HCT116 (cell line): ENCODE results near the gene THOC6. TPM values are rescaled to one million over a fixed set of nuclear protein-coding genes. Genes with fewer than 3 reads are reported as not detected.

ENCODE experiments used
- ATAC-seq: fragments of 200-7000 bp; cut with Tn5 transposase; 2 replicates; pipeline ENCODE4 v1.9.1; 2020; ENCODE audit warnings: mild to moderate bottlenecking, moderate library complexity
- BruUV-seq: library from RNA; stranded (reverse); fragments of 400-500 nt; replicated peaks from 2 replicates; lab custom pipeline; 2021; lab: Mats Ljungman, UMichigan
- CTCF ChIA-PET: fragments of 300-600 bp; sonication (Branson Sonifier 250); formaldehyde crosslinking; loops from one replicate; lab custom pipeline; 2021; ENCODE audit warnings: antibody characterized with exemption; lab: Charles Lee
- POLR2A ChIA-PET: fragments of 300-600, 350-600 bp; sonication (Branson Sonifier 250); formaldehyde crosslinking; loops from one replicate; lab custom pipeline; 2021; ENCODE audit warnings: antibody characterized with exemption; lab: Charles Lee
- RAD21 ChIA-PET, 2 experiments: fragments of 300-600 bp; sonication (Branson Sonifier 250); formaldehyde crosslinking; loops; one replicate each; lab custom pipeline; 2023; ENCODE audit warnings: low total read pairs in 2 of 2; ENCODE audit not compliant: uncharacterized antibody in 2 of 2, unreplicated experiment in 2 of 2, low non-redundant PET in 1 of 2; lab: Charles Lee
- DNase-seq: peaks from one replicate; pipeline ENCODE4 v3.0.0-alpha.2; 2010; ENCODE audit warnings: low read depth, low spot score
- H2AFZ ChIP-seq: fragments of 200-600 bp; shearing (Covaris generic), sonication (generic); 2 replicates; pipeline ENCODE4 v1.6.1; 2017; ENCODE audit warnings: low read depth, mixed run types, mixed read lengths, antibody characterized with exemption, low read length; ENCODE audit not compliant: poor library complexity, severe bottlenecking
- H3K27ac ChIP-seq: 2 replicates; pipeline ENCODE4 v1.5.1; 2012; ENCODE audit warnings: low read depth, low read length
- H3K27me3 ChIP-seq: fragments of 200-600 bp; sonication (generic); 2 replicates; pipeline ENCODE4 v1.6.1; 2016; ENCODE audit warnings: mixed run types, low read length, mixed read lengths; ENCODE audit not compliant: insufficient read depth
- H3K36me3 ChIP-seq, 2 experiments: fragments of 200-500 bp in 1 of 2; fragments of 200-600 bp in 1 of 2; sonication (Bioruptor generic) in 1 of 2; sonication (generic) in 1 of 2; 2 replicates each; pipeline versions ENCODE4 v1.5.1 to v1.6.1; 2014 to 2016; ENCODE audit warnings: low read length in 2 of 2, inconsistent platforms in 1 of 2, mixed read lengths in 1 of 2, mixed run types in 1 of 2; ENCODE audit not compliant: insufficient read depth in 2 of 2, control insufficient read depth in 1 of 2
- H3K4me1 ChIP-seq, 2 experiments: fragments of 200-600 bp in 1 of 2; sonication (generic) in 1 of 2; 2 replicates each; pipeline versions ENCODE4 v1.5.1 to v1.6.1; 2012 to 2017; ENCODE audit warnings: low read length in 2 of 2, inconsistent platforms in 1 of 2, mild to moderate bottlenecking in 1 of 2, mixed read lengths in 1 of 2, mixed run types in 1 of 2, moderate library complexity in 1 of 2; ENCODE audit not compliant: insufficient read depth in 2 of 2, control insufficient read depth in 1 of 2
- H3K4me2 ChIP-seq: fragments of 200-600 bp; sonication (generic); 2 replicates; pipeline ENCODE4 v1.6.1; 2017; ENCODE audit warnings: mixed run types, low read length, mixed read lengths
- H3K4me3 ChIP-seq, 2 experiments: fragments of 200-600 bp in 1 of 2; sonication (generic) in 1 of 2; replicated peaks in 1 of 2; 2 replicates each; pipeline ENCODE4 v1.5.1; 2011 to 2016; ENCODE audit warnings: low read length in 2 of 2, control low read depth in 1 of 2, low read depth in 1 of 2, mild to moderate bottlenecking in 1 of 2, mixed read lengths in 1 of 2, mixed run types in 1 of 2
- H3K79me2 ChIP-seq: fragments of 200-600 bp; sonication (generic); 2 replicates; pipeline ENCODE4 v1.6.1; 2017; ENCODE audit warnings: mild to moderate bottlenecking, mixed run types, low read length, moderate library complexity, mixed read lengths; ENCODE audit not compliant: insufficient read depth
- H3K9ac ChIP-seq: fragments of 200-600 bp; sonication (generic); 2 replicates; pipeline ENCODE4 v1.6.1; 2016; ENCODE audit warnings: low read length, mixed read lengths
- H3K9me2 ChIP-seq: fragments of 200-600 bp; sonication (generic), shearing (Covaris generic); 2 replicates; pipeline ENCODE4 v1.6.1; 2017; ENCODE audit warnings: mixed run types, mild to moderate bottlenecking, moderate library complexity; ENCODE audit not compliant: insufficient read depth
- H3K9me3 ChIP-seq, 2 experiments: fragments of 200-500 bp in 1 of 2; fragments of 200-600 bp in 1 of 2; sonication (Bioruptor generic) in 1 of 2; sonication (generic) in 1 of 2; 2 replicates each; pipeline ENCODE4 v1.6.1; 2014 to 2017; ENCODE audit warnings: low read length in 2 of 2, mixed read lengths in 2 of 2, inconsistent platforms in 1 of 2, low read depth in 1 of 2, mild to moderate bottlenecking in 1 of 2, mixed run types in 1 of 2, moderate library complexity in 1 of 2; ENCODE audit not compliant: control insufficient read depth in 1 of 2, insufficient read depth in 1 of 2
- H4K20me1 ChIP-seq: fragments of 200-600 bp; sonication (generic), shearing (Covaris generic); 2 replicates; pipeline ENCODE4 v1.6.1; 2017; ENCODE audit warnings: mixed run types, mild to moderate bottlenecking, moderate library complexity; ENCODE audit not compliant: insufficient read depth
- ELF1 ChIP-seq: IDR thresholded peaks from 2 replicates; pipeline ENCODE4 v1.6.1; 2012; ENCODE audit warnings: low read depth, borderline replicate concordance
- FOSL1 ChIP-seq: IDR thresholded peaks from 2 replicates; pipeline ENCODE4 v1.6.1; 2012; ENCODE audit warnings: low read depth
- POLR2A ChIP-seq: IDR thresholded peaks from 2 replicates; pipeline ENCODE4 v1.7.0; 2011; ENCODE audit warnings: borderline replicate concordance; ENCODE audit not compliant: insufficient read depth, insufficient read length; ENCODE audit errors: extremely low read depth
- POLR2AphosphoS5 ChIP-seq: IDR thresholded peaks from 2 replicates; pipeline ENCODE4 v1.6.1; 2011; ENCODE audit warnings: mild to moderate bottlenecking, low read depth, low read length, moderate library complexity
- SRF ChIP-seq: IDR thresholded peaks from 2 replicates; pipeline ENCODE4 v1.6.1; 2012; ENCODE audit warnings: low read depth
- intact Hi-C: fragments of 100-400 bp; cut with micrococcal nuclease; formaldehyde crosslinking; loops from 2 replicates; pipeline ENCODE4 v1.10.0; 2022
- total RNA-seq: library from RNA; stranded (reverse); gene quantifications from one replicate; pipeline ENCODE4 v1.2.1, GENCODE V29; 2021; ENCODE audit not compliant: unreplicated experiment

THOC6 gene
- total RNA-seq, 1 experiment from 2014 or later = 62.9 TPM

DNA sequence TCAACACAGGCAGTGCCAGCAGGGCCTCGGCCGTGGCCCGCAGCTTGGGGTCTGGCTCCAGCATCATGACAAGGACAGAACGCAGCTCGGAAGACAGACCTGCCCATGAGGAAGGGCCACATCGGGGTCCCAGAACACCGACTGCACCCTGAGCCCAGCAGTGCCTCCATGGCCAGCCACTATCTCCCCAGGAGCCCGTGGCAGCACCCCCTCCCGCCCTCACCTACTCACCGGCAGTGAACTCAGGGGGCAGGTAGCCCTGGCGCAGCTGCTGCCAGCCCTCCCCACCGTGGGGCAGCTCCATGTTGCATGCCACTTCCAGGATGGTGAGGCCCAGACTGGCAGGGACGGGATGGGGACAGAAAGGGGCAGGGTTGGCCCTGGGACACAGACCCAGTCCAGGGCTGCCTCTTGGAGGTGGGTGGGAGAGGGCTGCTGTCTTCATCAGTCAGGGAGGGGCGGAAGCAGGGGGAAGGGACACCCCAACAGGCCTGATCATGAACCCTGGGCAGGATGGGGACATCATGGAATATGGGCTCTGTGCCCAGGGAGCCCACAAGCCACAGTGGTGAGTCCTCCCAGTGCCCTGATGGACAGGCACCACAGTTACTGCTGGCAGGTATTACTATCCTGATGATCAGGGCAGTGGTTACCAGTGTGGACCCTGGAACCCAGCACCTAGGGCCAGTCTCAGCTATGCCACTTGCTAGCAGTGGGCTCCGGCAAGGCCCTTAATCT lies 49.3 kb upstream of the THOC6 start:
- BruUV-seq = no TSS peak
- Histone ChIP-seq H3K4me2 (no peak overlapping the region), H4K20me1 (peaks cover 6% of the 10 kb centered on the region; the same call in 1 of the 2 replicates), H3K9me3 (no peaks in the 10 kb centered on the region), H2AFZ (no peak overlapping the region), H3K79me2 (peaks cover 76% of the 10 kb centered on the region), H3K27ac (peak overlapping the region; percentile 8; the same call in 1 of the 2 replicates), H3K36me3 (peaks cover 5 to 40% of the 10 kb centered on the region in 2 experiments; a peak in 3 of 4 replicates), H3K4me3 (no peak overlapping the region), H3K27me3 (no peaks in the 10 kb centered on the region), H3K4me1 (peaks cover 11 to 31% of the 10 kb centered on the region in 2 experiments; a peak in 3 of 4 replicates), H3K9me2 (no peaks in the 10 kb centered on the region), H3K9ac (no peak overlapping the region)
- ATAC-seq (no peak), DNase-seq (no peak)
- RAD21 ChIA-PET = no interaction called here
- intact Hi-C loops = no loop called here
- TF ChIP-seq POLR2AphosphoS5 (peak; percentile 13; the same call in 1 of the 2 replicates), ELF1 (no peak), SRF (no peak), FOSL1 (no peak)
- CTCF ChIA-PET = no interaction called here
- POLR2A ChIA-PET = interaction anchor here (1.0 kb wide), 1 partner anchor 54 kb away, joined by 3 read pairs; no protein-coding TSS in a partner anchor

DNA sequence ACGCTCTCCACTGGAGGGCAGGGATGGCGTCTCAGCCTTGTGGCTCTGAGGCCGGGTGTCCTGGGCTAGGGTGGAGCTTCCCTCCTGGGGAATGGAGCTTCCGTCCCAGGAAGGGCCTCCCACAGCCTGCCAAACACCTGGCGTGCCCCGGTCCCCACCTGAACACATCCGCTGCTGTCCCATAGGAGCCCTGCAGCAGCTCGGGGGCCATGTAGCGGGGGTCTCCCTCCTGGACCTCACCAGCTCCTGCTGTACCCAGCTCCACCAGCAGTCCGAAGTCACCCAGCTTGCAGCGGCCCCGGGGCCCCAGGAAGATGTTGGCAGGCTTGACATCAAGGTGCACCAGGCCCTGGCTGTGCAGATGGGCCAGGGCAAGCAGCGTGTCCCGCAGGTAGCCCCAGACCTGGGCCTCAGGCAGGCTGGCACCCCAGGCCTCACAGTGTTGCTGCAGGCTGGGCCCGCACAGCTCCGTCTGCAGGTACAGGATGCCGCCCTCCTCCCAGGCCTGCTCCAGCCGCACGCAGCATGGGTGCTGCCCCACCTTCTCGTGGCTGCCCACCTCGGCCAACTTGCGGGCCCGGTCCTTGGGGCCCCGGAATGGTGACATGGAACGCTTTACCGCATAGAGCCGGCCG lies 48.6 kb upstream of the THOC6 start:
- H3K4me1 ChIP-seq = peaks cover 11 to 30% of the 10 kb centered on the region in 2 experiments; a peak in 3 of 4 replicates
- H3K36me3 ChIP-seq = peaks cover 5 to 40% of the 10 kb centered on the region in 2 experiments; a peak in 3 of 4 replicates
- no peak overlapping the region for H2AFZ ChIP-seq
- TF ChIP-seq POLR2A (no peak), FOSL1 (no peak)
- no peak overlapping the region for H3K9ac ChIP-seq
- H3K9me3 ChIP-seq = no peaks in the 10 kb centered on the region
- intact Hi-C loops = no loop called here
- peaks cover 6% of the 10 kb centered on the region; the same call in 1 of the 2 replicates for H4K20me1 ChIP-seq
- no peak overlapping the region for H3K4me3 ChIP-seq
- BruUV-seq = no TSS peak
- peaks cover 77% of the 10 kb centered on the region for H3K79me2 ChIP-seq
- H3K27ac ChIP-seq = peak overlapping the region; percentile 8; the same call in 1 of the 2 replicates
- POLR2A ChIA-PET = no interaction called here
- H3K27me3 ChIP-seq = no peaks in the 10 kb centered on the region
- DNase-seq = no peak
- H3K9me2 ChIP-seq = no peaks in the 10 kb centered on the region
- CTCF ChIA-PET = no interaction called here
- no peak for ATAC-seq
- RAD21 ChIA-PET = no interaction called here
- no peak overlapping the region for H3K4me2 ChIP-seq
